Parathyroid adenoma (tissue), 2 donors: Measurements from ENCODE around the gene POFUT2.

Source experiments
- H2AFZ ChIP-seq: fragments of 300-600 bp; sonication (generic); one replicate; pipeline ENCODE4 v1.7.0; 2017; ENCODE audit warnings: antibody characterized with exemption, mild to moderate bottlenecking
- H3K27ac ChIP-seq: fragments of 300-600 bp; sonication (generic); one replicate; pipeline ENCODE4 v1.7.0; 2017
- H3K27me3 ChIP-seq: fragments of 300-600 bp; sonication (generic); one replicate; pipeline ENCODE4 v1.7.0; 2017; ENCODE audit warnings: low read length; ENCODE audit not compliant: control insufficient read depth, insufficient read depth
- H3K36me3 ChIP-seq: fragments of 300-600 bp; sonication (generic); one replicate; pipeline ENCODE4 v1.7.0; 2017; ENCODE audit warnings: low read length; ENCODE audit not compliant: control insufficient read depth, insufficient read depth
- H3K4me1 ChIP-seq: fragments of 300-600 bp; sonication (generic); one replicate; pipeline ENCODE4 v1.7.0; 2017; ENCODE audit warnings: control low read depth
- H3K4me2 ChIP-seq: fragments of 300-600 bp; sonication (generic); one replicate; pipeline ENCODE4 v1.7.0; 2017; ENCODE audit warnings: low read length
- H3K4me3 ChIP-seq: fragments of 300-600 bp; sonication (generic); one replicate; pipeline ENCODE4 v1.7.0; 2017; ENCODE audit warnings: low read depth, low read length
- H3K79me2 ChIP-seq: fragments of 300-600 bp; sonication (generic); one replicate; pipeline ENCODE4 v1.7.0; 2017; ENCODE audit warnings: control low read depth
- H3K9ac ChIP-seq: fragments of 300-600 bp; sonication (generic); one replicate; pipeline ENCODE4 v1.7.0; 2017; ENCODE audit warnings: mild to moderate bottlenecking
- H3K9me3 ChIP-seq: fragments of 300-600 bp; sonication (generic); one replicate; pipeline ENCODE4 v1.7.0; 2017; ENCODE audit warnings: low read length; ENCODE audit not compliant: control insufficient read depth
- TF ChIP-seq, protein P1 (sequence below): fragments of 300-600 bp; sonication (generic); IDR thresholded peaks from one replicate; pipeline ENCODE4 v1.7.0; 2017; ENCODE audit warnings: antibody characterized with exemption, mild to moderate bottlenecking
- donor health status: primary hyperparathyroidism.

Gene POFUT2

DNA sequence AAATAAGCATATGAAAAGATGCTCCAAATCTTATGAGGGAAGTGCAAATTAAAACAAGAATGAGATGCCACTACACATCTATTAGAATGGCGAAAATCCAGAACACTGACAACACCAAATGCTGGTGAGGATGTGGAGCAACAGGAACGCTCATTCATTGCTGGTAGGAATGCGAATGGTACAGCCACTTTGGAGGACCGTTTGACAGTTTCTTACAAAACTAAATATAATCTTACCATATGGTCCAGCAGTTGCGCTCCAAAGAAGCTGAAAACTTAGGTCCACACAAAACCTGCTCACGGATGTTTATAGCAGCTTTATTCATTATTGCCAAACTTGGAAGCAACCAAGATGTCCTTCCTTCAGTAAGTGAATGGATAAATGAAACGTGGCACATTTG lies 50.3 kb downstream of the POFUT2 start:
- Histone ChIP-seq H3K79me2 (no peaks in the 10 kb centered on the region), H3K36me3 (no peaks in the 10 kb centered on the region), H3K4me2 (no peak overlapping the region), H3K4me1 (no peaks in the 10 kb centered on the region), H3K9ac (no peak overlapping the region), H3K27me3 (no peaks in the 10 kb centered on the region), H3K27ac (no peak overlapping the region), H3K4me3 (no peak overlapping the region), H3K9me3 (no peaks in the 10 kb centered on the region), H2AFZ (no peak overlapping the region)
- TF ChIP-seq, protein P1, sequence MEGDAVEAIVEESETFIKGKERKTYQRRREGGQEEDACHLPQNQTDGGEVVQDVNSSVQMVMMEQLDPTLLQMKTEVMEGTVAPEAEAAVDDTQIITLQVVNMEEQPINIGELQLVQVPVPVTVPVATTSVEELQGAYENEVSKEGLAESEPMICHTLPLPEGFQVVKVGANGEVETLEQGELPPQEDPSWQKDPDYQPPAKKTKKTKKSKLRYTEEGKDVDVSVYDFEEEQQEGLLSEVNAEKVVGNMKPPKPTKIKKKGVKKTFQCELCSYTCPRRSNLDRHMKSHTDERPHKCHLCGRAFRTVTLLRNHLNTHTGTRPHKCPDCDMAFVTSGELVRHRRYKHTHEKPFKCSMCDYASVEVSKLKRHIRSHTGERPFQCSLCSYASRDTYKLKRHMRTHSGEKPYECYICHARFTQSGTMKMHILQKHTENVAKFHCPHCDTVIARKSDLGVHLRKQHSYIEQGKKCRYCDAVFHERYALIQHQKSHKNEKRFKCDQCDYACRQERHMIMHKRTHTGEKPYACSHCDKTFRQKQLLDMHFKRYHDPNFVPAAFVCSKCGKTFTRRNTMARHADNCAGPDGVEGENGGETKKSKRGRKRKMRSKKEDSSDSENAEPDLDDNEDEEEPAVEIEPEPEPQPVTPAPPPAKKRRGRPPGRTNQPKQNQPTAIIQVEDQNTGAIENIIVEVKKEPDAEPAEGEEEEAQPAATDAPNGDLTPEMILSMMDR: no peak

DNA sequence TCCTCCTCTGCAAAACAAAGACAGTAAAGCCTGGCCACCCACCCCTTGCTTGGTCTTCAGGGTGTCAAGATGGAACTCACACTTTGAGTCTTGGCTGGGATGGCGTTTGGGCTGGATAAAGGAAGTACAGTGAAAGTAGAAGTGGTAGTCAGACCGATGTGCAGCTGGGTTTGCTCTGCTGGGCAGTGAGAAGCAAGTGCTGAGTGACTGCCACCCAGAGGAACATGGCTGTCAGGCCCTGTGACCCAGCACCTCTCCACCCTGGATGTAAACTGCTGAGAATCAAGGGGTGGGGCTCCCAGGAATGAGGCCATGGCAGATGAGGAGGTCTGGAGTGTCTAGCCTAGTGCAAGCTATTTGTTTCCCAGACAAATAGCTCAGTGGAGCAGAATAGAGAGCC lies 51.2 kb downstream of the POFUT2 start:
- no peaks in the 10 kb centered on the region for H3K9me3 ChIP-seq
- H3K79me2 ChIP-seq: no peaks in the 10 kb centered on the region
- no peak overlapping the region for H2AFZ ChIP-seq
- no peak overlapping the region for H3K27ac ChIP-seq
- TF ChIP-seq, protein P1: no peak
- no peak overlapping the region for H3K4me3 ChIP-seq
- no peaks in the 10 kb centered on the region for H3K4me1 ChIP-seq
- H3K36me3 ChIP-seq: no peaks in the 10 kb centered on the region
- H3K9ac ChIP-seq: no peak overlapping the region
- H3K4me2 ChIP-seq: no peak overlapping the region
- H3K27me3 ChIP-seq: no peaks in the 10 kb centered on the region

DNA sequence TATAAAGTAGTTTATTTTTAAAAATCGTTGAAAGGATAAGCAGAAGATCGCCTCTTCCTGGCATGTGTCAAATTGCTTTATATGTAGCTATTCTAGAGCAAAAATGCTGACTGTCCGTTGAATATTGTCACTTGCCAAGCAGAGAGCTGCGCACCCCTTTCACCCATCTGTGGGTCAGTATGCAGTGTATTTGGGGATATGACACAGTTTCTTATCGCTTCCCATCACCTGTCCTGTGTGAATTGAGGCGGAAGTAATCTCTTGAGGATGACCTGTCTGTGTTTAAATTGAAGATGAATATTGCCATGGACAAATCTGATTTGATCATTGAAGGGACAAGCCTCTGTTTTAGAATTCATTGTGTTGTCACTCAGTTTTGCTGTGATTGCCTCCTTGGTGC lies 52.2 kb downstream of the POFUT2 start:
- Histone ChIP-seq H3K36me3 (no peaks in the 10 kb centered on the region), H3K4me2 (no peak overlapping the region), H3K79me2 (no peaks in the 10 kb centered on the region), H3K9ac (no peak overlapping the region), H3K4me1 (no peaks in the 10 kb centered on the region), H3K9me3 (no peaks in the 10 kb centered on the region), H3K4me3 (no peak overlapping the region), H3K27me3 (no peaks in the 10 kb centered on the region), H3K27ac (no peak overlapping the region), H2AFZ (no peak overlapping the region)
- TF ChIP-seq, protein P1: no peak

DNA sequence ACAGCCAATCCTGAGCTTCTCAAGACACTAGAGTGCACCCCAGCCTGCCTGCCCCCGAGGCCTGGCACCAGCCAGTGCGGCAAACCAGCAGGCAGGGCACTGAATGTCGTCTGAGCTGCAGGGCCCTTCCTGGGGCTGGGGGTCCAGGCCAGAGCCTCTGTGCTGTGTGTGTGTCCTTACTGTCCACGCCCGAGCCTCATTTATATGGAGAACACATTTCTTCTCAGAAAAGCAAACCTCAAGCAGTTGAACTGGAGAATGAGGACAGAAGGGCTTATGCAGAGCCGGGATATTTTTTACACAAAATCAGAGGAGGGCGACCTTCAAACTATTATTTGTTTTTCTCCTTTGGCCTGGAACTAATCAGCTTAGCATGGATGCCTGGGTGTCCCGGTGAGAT lies 52.7 kb downstream of the POFUT2 start:
- no peaks in the 10 kb centered on the region for H3K27me3 ChIP-seq
- H3K4me1 ChIP-seq: no peaks in the 10 kb centered on the region
- no peaks in the 10 kb centered on the region for H3K9me3 ChIP-seq
- H3K9ac ChIP-seq: no peak overlapping the region
- H3K79me2 ChIP-seq: no peaks in the 10 kb centered on the region
- no peak overlapping the region for H2AFZ ChIP-seq
- H3K4me2 ChIP-seq: no peak overlapping the region
- no peak overlapping the region for H3K4me3 ChIP-seq
- no peak overlapping the region for H3K27ac ChIP-seq
- TF ChIP-seq, protein P1: no peak
- no peaks in the 10 kb centered on the region for H3K36me3 ChIP-seq

DNA sequence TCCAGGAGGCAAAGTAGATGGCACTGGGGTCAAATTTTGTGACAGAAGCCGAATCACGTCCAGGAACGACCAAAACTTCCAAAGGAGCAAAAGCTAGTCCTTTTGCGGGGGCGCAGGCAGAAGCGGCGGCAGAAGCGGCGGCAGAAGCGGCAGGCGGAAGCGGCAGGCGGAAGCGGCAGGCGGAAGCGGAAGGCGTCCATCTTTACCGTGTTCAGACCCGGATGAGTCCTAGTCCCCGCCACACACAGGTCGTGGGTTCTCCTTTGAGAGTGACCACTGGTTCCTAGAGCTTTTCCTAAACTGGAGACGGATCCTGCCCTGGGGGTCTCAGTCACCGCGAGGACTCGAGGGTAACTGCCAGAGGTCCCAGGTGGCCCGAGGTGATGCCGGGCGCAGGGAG lies 53.6 kb downstream of the POFUT2 start:
- H3K27ac ChIP-seq: no peak overlapping the region
- no peak overlapping the region for H2AFZ ChIP-seq
- H3K9me3 ChIP-seq: no peaks in the 10 kb centered on the region
- no peaks in the 10 kb centered on the region for H3K27me3 ChIP-seq
- no peak overlapping the region for H3K4me2 ChIP-seq
- no peaks in the 10 kb centered on the region for H3K4me1 ChIP-seq
- H3K79me2 ChIP-seq: no peaks in the 10 kb centered on the region
- H3K4me3 ChIP-seq: no peak overlapping the region
- TF ChIP-seq, protein P1: no peak
- no peaks in the 10 kb centered on the region for H3K36me3 ChIP-seq
- H3K9ac ChIP-seq: no peak overlapping the region
